Aorta (tissue), 5 donors: ENCODE measurements around the gene MFRP. TPM values are rescaled to one million over a fixed set of nuclear protein-coding genes. Genes with fewer than 3 reads are reported as not detected.

Experiments used
- ATAC-seq: fragments of 200-7000 bp; cut with Tn5 transposase; one replicate; pipeline ENCODE4 v1.9.1; 2022; ENCODE audit warnings: moderate library complexity; ENCODE audit not compliant: low FRiP score
- DNase-seq, 2 donors: peaks; one replicate each; pipeline ENCODE4 v3.0.0-alpha.2; 2020
- H3K27ac ChIP-seq, 2 donors: one replicate each; pipeline ENCODE4 v1.5.1; 2013; ENCODE audit warnings: low read length in 2 of 2, mild to moderate bottlenecking in 2 of 2, moderate library complexity in 2 of 2, control low read depth in 1 of 2, inconsistent platforms in 1 of 2, low read depth in 1 of 2
- H3K27me3 ChIP-seq, 2 donors: one replicate each; pipeline ENCODE4 v1.6.1; 2013; ENCODE audit warnings: control low read depth in 1 of 2, low read length in 1 of 2, mild to moderate bottlenecking in 1 of 2, moderate library complexity in 1 of 2; ENCODE audit not compliant: insufficient read depth in 2 of 2, control insufficient read depth in 1 of 2
- H3K36me3 ChIP-seq, 2 donors: one replicate each; pipeline ENCODE4 v1.6.1; 2013; ENCODE audit warnings: control low read depth in 1 of 2, low read length in 1 of 2, mild to moderate bottlenecking in 1 of 2; ENCODE audit not compliant: insufficient read depth in 2 of 2, control insufficient read depth in 1 of 2
- H3K4me1 ChIP-seq, 2 donors: one replicate each; pipeline ENCODE4 v1.6.1; 2013; ENCODE audit warnings: low read length in 2 of 2, control low read depth in 1 of 2, mild to moderate bottlenecking in 1 of 2, moderate library complexity in 1 of 2; ENCODE audit not compliant: insufficient read depth in 2 of 2, control insufficient read depth in 1 of 2
- H3K4me3 ChIP-seq, 2 donors: one replicate each; pipeline ENCODE4 v1.5.1; 2013; ENCODE audit warnings: low read length in 2 of 2, control low read depth in 1 of 2, mild to moderate bottlenecking in 1 of 2
- H3K9me3 ChIP-seq: one replicate; pipeline ENCODE4 v1.6.1; 2013; ENCODE audit warnings: mild to moderate bottlenecking, low read length; ENCODE audit not compliant: control insufficient read depth
- WGBS, 2 donors: extraction: QIAGEN DNeasy Blood & Tissue Kit; methylation state at CpG; one replicate each; pipeline ENCODE4 v1.1.7; 2013; 5-methylcytosine and 5-hydroxymethylcytosine counted together
- intact Hi-C, 2 donors: fragments of 100-400 bp; cut with DNase I; formaldehyde crosslinking; loops; one replicate each; pipeline versions ENCODE4 v1.14.2 to v1.15.0; 2022
- polyA plus RNA-seq, 2 donors: library from polyadenylated mRNA; stranded (reverse); fragments of 200-250 nt; gene quantifications; one replicate each; pipeline ENCODE4 v1.2.3, GENCODE V29; 2013
- total RNA-seq, 2 donors: library from RNA; stranded (reverse); fragmentation: NEBNext Ultra II Directional; extraction: Animal tissue kit (Norgen Biotek cat#: 25700); gene quantifications; one replicate each; pipeline ENCODE4 v1.2.1, GENCODE V29; 2021
- donor health status: healthy with polysubstance abuse.
- donor health status: Bipolar disorder and iron deficiency.
- donor health status: DM: no; HTN: no; CAD: no.
- donor health status: DM: no; HTN: no; CAD: no.
- donor health status: DM: yes; HTN: yes; CAD: no.

Gene MFRP
- total and polyA plus RNA-seq, 4 donors: not detected

DNA sequence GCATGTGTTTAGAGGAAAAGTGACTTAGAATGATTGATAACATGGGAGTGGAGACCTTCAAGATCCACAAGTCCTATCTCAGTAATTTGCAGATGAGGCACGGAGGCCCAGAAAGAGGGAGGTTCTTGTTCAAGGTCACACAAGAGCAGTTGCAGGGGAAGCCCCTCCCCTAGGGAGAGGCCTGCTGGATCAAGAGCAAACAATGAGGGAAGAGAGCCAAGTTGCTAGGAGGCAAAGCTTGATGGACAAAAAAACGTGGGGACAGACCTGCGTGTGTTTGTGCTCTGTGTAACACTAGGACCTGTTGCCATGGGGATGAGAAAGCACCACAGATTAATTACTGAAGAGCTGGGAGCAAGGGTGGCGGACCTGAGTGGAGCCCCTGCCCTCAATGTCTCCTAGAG is 6.4 kb upstream of the MFRP start:
- ATAC-seq (peak; percentile 40), DNase-seq (peak in 1 of 2 donors; percentile 69)
- H3K4me3 ChIP-seq: no peak overlapping the region
- no peaks in the 10 kb centered on the region for H3K4me1 ChIP-seq
- H3K27me3 ChIP-seq: no peaks in the 10 kb centered on the region
- no peaks in the 10 kb centered on the region for H3K36me3 ChIP-seq
- H3K27ac ChIP-seq: no peak overlapping the region
- 56 to 66% methylated on average over 4 of the region's 4 CpGs for WGBS, 2 donors
- intact Hi-C loops: no loop called here
- no peaks in the 10 kb centered on the region for H3K9me3 ChIP-seq

DNA sequence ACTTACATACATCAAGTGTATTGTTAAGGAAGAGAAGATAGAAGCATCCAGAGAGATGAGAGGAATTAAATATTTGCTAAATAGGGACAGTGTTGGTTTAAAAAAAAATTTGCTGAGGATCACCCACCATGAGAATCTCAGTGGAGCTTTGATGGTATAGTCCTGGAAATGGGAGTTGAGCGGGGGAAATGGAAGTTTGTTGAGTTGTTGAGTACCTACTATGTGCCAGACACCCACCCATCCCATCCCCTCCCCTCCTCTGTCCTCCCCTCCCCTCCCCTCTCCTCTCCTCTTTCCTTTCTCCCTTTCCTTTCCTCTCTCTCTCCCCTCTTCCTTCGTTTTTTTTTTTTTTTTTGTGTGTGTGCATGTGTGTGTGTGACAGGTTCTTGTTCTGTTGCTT is 4.7 kb upstream of the MFRP start:
- Histone ChIP-seq H3K4me3 (no peak overlapping the region), H3K27me3 (no peaks in the 10 kb centered on the region), H3K36me3 (no peaks in the 10 kb centered on the region), H3K9me3 (no peaks in the 10 kb centered on the region), H3K4me1 (no peaks in the 10 kb centered on the region), H3K27ac (no peak overlapping the region)
- WGBS, 2 donors: 60 to 100% methylated on average over 1 to 2 of the region's 2 CpGs
- DNase-seq (no peak), ATAC-seq (no peak)
- intact Hi-C loops: no loop called here

DNA sequence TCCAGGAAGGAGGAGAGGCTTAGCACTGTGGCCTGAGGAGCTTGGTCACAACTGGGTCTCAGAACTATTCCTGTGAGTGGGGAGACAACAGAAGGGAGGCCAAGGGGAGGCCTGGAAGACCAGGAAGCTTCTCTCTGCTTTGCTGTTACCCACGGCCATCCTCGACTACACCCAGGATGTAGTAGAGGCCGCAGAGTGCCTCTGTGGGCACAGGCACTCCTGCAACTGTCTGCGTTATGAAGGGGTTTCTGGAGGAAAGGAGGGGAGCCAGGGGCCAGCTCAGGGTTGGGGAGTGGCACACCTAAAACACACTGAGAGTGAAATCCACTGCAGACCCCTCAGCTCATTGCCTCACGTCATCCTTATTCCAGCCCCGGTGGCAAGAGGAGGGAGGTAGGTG is 3.8 kb upstream of the MFRP start:
- intact Hi-C loops: no loop called here
- WGBS, 2 donors: 78 to 84% methylated on average over 6 of the region's 6 CpGs

DNA sequence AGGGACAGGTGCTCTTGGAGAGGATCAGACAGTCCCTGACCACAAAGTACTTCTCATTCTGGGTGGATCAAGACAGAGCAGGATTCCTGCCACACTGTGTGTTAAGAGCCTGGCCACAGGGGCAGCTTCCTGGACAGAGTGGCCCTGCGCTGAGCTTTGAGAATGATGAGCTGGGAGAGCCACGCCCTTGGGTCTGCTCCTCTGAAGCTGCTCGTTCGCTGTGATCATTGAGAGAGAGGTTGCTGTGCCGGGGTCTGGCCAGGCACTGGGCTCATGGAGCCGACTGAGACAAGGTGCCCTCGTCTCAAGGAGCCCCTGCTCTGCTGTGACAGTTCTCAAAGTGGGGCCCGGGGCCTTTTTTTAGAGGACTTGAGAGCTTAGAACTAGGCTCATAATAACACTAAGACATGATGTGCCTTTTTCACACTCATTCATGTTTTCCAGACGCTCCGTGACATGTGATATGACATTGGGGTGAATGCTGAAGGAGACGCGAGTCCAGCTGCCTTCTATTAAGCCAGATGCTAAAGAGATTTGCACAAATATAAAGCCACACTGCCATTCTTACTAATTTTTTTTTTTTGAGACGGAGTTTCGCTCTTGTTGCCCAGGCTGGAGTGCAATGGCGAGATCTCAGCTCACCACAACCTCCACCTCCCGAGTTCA is 1.6 kb upstream of the MFRP start:
- no peaks in the 10 kb centered on the region for H3K9me3 ChIP-seq
- ATAC-seq: no peak
- H3K27ac ChIP-seq: no peak overlapping the region
- no peaks in the 10 kb centered on the region for H3K27me3 ChIP-seq
- no peaks in the 10 kb centered on the region for H3K4me1 ChIP-seq
- H3K4me3 ChIP-seq: no peak overlapping the region
- WGBS, 2 donors: 82 to 87% methylated on average over 16 of the region's 16 CpGs
- DNase-seq: peak in 1 of 2 donors; percentile 33
- intact Hi-C loops: no loop called here
- H3K36me3 ChIP-seq: no peaks in the 10 kb centered on the region

More for the DNA sequence above, 3.8 kb upstream of the MFRP start:
- Histone ChIP-seq H3K36me3 (no peaks in the 10 kb centered on the region), H3K9me3 (no peaks in the 10 kb centered on the region), H3K4me3 (no peak overlapping the region), H3K27ac (no peak overlapping the region), H3K27me3 (no peaks in the 10 kb centered on the region), H3K4me1 (no peaks in the 10 kb centered on the region)
- ATAC-seq (no peak), DNase-seq (peak; percentile 23 to 27)

DNA sequence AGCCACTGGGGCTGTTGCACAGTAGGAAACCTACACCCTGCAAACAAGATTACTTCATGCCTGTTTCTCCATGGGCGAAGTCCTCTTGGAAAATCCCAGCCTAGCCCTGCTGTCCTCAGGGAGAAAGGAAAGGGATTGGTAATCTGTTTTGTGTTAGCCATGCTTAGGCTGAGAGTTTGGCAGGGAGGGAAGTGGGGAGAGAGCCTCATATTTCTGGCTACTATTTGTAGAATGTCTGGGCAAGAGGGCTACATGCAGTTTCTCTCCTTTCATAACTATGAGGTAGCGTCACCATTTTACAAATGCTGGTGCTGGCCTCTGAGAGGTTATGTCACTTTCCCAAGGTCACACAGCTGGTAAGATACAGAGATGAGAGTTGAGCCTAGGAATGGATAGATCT is 737 bp upstream of the MFRP start:
- H3K4me3 ChIP-seq: no peak overlapping the region
- H3K27ac ChIP-seq: no peak overlapping the region
- no peaks in the 10 kb centered on the region for H3K9me3 ChIP-seq
- no peak for ATAC-seq
- no peaks in the 10 kb centered on the region for H3K36me3 ChIP-seq
- intact Hi-C loops: no loop called here
- H3K27me3 ChIP-seq: no peaks in the 10 kb centered on the region
- 45 to 46% methylated on average over 2 of the region's 2 CpGs for WGBS, 2 donors
- no peaks in the 10 kb centered on the region for H3K4me1 ChIP-seq
- peak in 1 of 2 donors; percentile 32 for DNase-seq

DNA sequence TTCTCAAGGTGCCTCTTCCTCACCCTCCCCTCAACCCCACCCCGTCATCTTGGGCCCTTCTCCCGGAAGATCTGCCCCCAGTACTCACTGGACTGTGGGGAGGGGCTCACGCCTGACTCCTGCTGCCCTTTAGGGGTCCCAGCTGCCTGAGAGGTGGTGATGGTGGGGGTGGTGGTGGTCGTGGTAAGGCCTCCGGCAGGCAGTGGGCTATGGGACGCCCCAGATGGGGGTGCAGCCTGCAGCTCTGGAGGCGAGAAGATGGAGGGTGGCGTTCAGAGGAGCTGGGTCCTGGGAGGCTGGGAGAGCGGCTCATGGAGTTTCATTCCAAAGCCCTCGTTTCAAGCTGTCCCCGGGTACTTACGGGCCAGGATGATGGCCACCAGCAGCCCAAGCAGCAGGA is 820 bp downstream of the MFRP start:
- H3K4me1 ChIP-seq: no peaks in the 10 kb centered on the region
- intact Hi-C loops: no loop called here
- no peaks in the 10 kb centered on the region for H3K36me3 ChIP-seq
- 88 to 92% methylated on average over 12 of the region's 12 CpGs for WGBS, 2 donors
- no peak for ATAC-seq
- H3K27me3 ChIP-seq: no peaks in the 10 kb centered on the region
- DNase-seq: peak in 1 of 2 donors; percentile 42
- no peak overlapping the region for H3K27ac ChIP-seq
- H3K9me3 ChIP-seq: no peaks in the 10 kb centered on the region
- no peak overlapping the region for H3K4me3 ChIP-seq

DNA sequence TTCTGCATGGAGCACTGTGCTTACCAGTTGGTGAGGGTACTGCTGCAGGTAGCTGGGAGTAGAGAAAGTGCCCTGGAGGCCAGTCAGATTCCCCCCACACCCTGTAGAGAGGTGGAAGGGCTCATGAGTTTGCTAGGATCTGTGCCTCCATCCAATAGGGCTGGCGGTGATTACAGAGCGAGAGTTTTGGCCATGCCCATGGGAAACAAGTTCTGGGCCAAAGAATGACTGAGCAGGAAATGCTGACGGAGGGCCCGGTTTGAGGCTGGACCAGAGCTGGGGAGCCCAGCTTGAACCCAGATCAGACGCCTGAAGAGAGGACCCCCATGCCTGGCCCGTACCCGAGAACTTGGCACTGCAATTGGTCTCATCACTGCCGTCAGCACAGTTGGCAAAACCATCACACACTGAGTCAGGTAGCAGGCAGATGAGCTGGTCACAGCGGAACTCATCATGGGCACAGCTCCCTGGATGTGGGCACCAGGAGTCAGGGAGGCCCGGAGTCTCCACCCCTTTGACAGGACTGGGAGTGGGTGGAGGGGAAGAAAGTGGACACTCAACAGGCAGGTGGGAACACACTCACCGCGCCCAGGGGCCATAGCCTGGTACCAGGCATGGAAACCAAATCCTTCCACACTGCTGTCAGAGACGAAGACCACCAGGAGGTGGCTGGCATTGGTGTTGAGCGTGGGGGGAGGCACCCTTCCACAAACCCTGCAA is 2.1 kb downstream of the MFRP start:
- Histone ChIP-seq H3K9me3 (no peaks in the 10 kb centered on the region), H3K27ac (no peak overlapping the region), H3K27me3 (no peaks in the 10 kb centered on the region), H3K4me1 (no peaks in the 10 kb centered on the region), H3K36me3 (no peaks in the 10 kb centered on the region), H3K4me3 (no peak overlapping the region)
- intact Hi-C loops: no loop called here
- 55 to 64% methylated on average over 14 of the region's 14 CpGs for WGBS, 2 donors
- DNase-seq: peak; percentile 54 to 74
- no peak for ATAC-seq

DNA sequence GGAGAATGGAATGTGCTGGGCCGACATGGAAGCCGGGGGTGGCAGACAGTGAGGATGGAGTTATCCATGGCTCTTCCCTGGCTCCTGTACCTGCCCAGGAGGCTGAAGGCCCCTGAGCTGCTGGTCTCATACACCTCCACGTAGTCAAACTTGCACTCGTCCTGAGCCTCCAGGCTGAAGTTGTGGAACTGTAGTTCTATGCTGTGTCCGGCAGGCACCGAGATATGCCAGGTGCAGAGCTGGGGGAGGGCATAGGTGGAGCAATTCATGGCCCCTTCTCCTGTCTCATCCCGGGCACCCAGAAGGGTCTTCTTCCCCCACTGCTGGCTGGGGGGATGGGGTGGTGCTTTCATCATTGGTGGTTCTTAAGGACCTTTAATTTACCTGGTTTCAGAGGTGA is 2.8 kb downstream of the MFRP start:
- Histone ChIP-seq H3K9me3 (no peaks in the 10 kb centered on the region), H3K27me3 (no peaks in the 10 kb centered on the region), H3K36me3 (no peaks in the 10 kb centered on the region), H3K4me3 (no peak overlapping the region), H3K4me1 (no peaks in the 10 kb centered on the region), H3K27ac (no peak overlapping the region)
- intact Hi-C loops: no loop called here
- DNase-seq (peak in 1 of 2 donors; percentile 31), ATAC-seq (no peak)
- WGBS, 2 donors: 95% methylated on average over 7 of the region's 7 CpGs
